ENCODE measurements around the gene RASD1.

DNA sequence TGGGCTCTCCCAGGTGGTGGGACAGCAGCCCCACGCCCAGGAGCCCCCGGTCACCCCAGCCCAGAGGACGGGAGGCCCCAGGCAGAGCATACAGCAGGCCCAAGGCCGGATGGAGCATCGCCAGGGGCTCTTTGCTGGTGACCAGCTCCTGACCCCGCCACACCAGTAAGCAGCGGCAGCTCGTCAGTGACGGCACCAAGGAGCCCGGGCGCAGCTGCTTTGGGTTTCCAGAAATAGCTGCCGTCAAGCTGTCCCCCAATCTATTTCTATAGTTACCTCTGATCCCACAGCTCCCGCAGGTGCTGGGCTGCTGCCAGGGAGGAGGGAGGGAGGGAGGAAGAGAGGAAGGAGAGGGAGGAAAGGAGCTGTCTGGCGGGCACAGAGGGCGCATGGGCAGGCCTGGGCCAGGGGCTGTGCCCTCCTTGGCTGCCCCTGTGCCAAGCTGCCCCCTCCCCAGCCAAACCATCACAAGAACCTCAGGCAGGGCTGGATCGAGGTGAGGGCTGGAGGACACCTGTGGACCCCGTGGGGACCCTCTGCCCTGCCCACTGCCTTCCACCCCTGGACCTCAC, 10.8 kb upstream of the RASD1 start:
- TF ChIP-seq EZH2 (IDR thresholded peaks at IDR 0.05; ENCODE audit: borderline replicate concordance, low read length) (no peak), CTCF (conservative IDR thresholded peaks at IDR 0.05 in 1 of 2, IDR thresholded peaks at IDR 0.05 in 1 of 2; ENCODE audit: extremely low read depth in 1 of 2, insufficient read depth in 1 of 2, low read depth in 1 of 2, low read length in 2 of 2) (no peak)

Data from mammary epithelial cell (primary cell).